Measurements from ENCODE around the gene TBX21. TPM values are rescaled to one million over a fixed set of nuclear protein-coding genes. Genes with fewer than 3 reads are reported as not detected.

The TBX21 gene
- total and polyA plus RNA-seq, 2 of the 4 experiments (the other 2 are of a cell fraction): not detected

- TF ChIP-seq CHD1 (IDR thresholded peaks at IDR 0.05; ENCODE audit: low read depth, low read length) (no peak), FOS (IDR thresholded peaks at IDR 0.05; ENCODE audit: low read depth, low read length) (no peak)
Observed at GRCh38 chr17:47695429-47696376, 37.3 kb upstream of the TBX21 start (continued).

- peaks cover 25% of the 10 kb centered on the region; the same call in 1 of the 2 replicates for H3K36me3 ChIP-seq (ENCODE audit: control insufficient read depth, insufficient read depth, low read length)
- dilution Hi-C loops (cut with HindIII; ENCODE audit: low sequenced_read_pairs, unreplicated experiment): no loop called here
- no peak overlapping the region for H2BK5ac ChIP-seq (ENCODE audit: low read depth, low read length, poor library complexity, severe bottlenecking)
- H2AK5ac ChIP-seq (ENCODE audit: low read depth, low read length): no peak overlapping the region
- ATAC-seq (ENCODE audit: low read depth) (no peak), DNase-seq (no peak)
- intact Hi-C loops (cut with micrococcal nuclease): no loop called here
- H3K27ac ChIP-seq (ENCODE audit: insufficient read depth, low read length): no peak overlapping the region
- H4K5ac ChIP-seq (ENCODE audit: low read depth, low read length): no peak overlapping the region
- H4K20me1 ChIP-seq (ENCODE audit: insufficient read depth, low read length): peaks cover 13% of the 10 kb centered on the region; the same call in 1 of the 2 replicates
- H3K27me3 ChIP-seq (ENCODE audit: control insufficient read depth, insufficient read depth, low read length): no peaks in the 10 kb centered on the region; the same call in 1 of the 2 replicates
- no peak overlapping the region for H3K4me2 ChIP-seq (ENCODE audit: low read depth, low read length)
- in situ Hi-C loops (cut with MboI; ENCODE audit: low sequenced_read_pairs): no loop called here
- no peak overlapping the region for H4K8ac ChIP-seq (ENCODE audit: low read depth in 2 of 2, low read length in 2 of 2)
- TF ChIP-seq CEBPB (IDR thresholded peaks at IDR 0.05; ENCODE audit: low read depth, low read length) (no peak), SMC3 (IDR thresholded peaks at IDR 0.05; ENCODE audit: low read depth, low read length) (no peak)
- ChIA-PET POLR2A (ENCODE audit: unreplicated experiment) (interaction anchor here (0.5 kb wide), 1 partner anchor 201 kb away, joined by 4 read pairs; no protein-coding TSS in a partner anchor), CTCF (interaction anchor here (1.3 kb wide), 2 partner anchors 93 to 104 kb away, joined by 3 read pairs; no protein-coding TSS in a partner anchor)
- H2BK120ac ChIP-seq (ENCODE audit: low read depth, low read length): no peak overlapping the region
- H3K9me1 ChIP-seq (ENCODE audit: insufficient read depth, low read length): 0 out of 2 replicates have a peak, but pooled peaks cover 3% of the 10 kb centered on the region
- H3K23ac ChIP-seq (ENCODE audit: low read depth, low read length): no peak overlapping the region
- H3K18ac ChIP-seq (ENCODE audit: low read depth, low read length): no peak overlapping the region
- no peak overlapping the region for H2BK20ac ChIP-seq (ENCODE audit: low read depth, low read length)
- H3K79me1 ChIP-seq (ENCODE audit: low read depth in 1 of 2, low read length in 2 of 2): peaks cover 5 to 10% of the 10 kb centered on the region in 2 experiments; a peak in 2 of 4 replicates
- H3K4me1 ChIP-seq (ENCODE audit: control insufficient read depth, insufficient read depth, low read length): peaks cover 11% of the 10 kb centered on the region
- no peak overlapping the region for H3K14ac ChIP-seq (replicated peaks; ENCODE audit: low read depth, low read length)
- no TSS peak for BruUV-seq (replicated peaks)
- H3K4me3 ChIP-seq (ENCODE audit: insufficient read depth, low read depth, low read length): no peak overlapping the region
- H2AFZ ChIP-seq (replicated peaks; ENCODE audit: low read length, poor library complexity): no peak overlapping the region
- no peak overlapping the region for H2BK15ac ChIP-seq (ENCODE audit: low read depth, low read length)
- H2AK9ac ChIP-seq (replicated peaks; ENCODE audit: low read depth, low read length, poor library complexity): no peak overlapping the region
- H4K91ac ChIP-seq (ENCODE audit: insufficient read depth, low read depth, low read length): no peak overlapping the region
- no peak overlapping the region for H3K4ac ChIP-seq (ENCODE audit: low read depth, low read length)
- no peak overlapping the region for H3K9ac ChIP-seq (ENCODE audit: low read depth, low read length)
- H3K56ac ChIP-seq (ENCODE audit: extremely low read depth, insufficient read depth, low read length): no peak overlapping the region
- no peaks in the 10 kb centered on the region for H3K9me3 ChIP-seq (ENCODE audit: control insufficient read depth, insufficient read depth, low read length)
- WGBS, 2 experiments (ENCODE audit: extremely low coverage in 2 of 2, insufficient read length in 1 of 2): 96% methylated on average over 4 of the region's 11 CpGs; no CpG with 5 or more reads in 1 of the 2 experiments
Observed at GRCh38 chr17:47696717-47697642, 36.1 kb upstream of the TBX21 start.

Data from IMR-90 (cell line).